GM23338 (cell line): ENCODE data around the gene RBP5.

ENCODE experiments used
- CREB1 ChIP-seq: fragments of 250-450 bp; sonication (Bioruptor Pico); IDR thresholded peaks from 2 replicates; pipeline ENCODE4 v1.5.0; 2020; ENCODE audit warnings: low read depth, mild to moderate bottlenecking, moderate library complexity
- EZH2 ChIP-seq: fragments of 200-600 bp; sonication (generic); IDR thresholded peaks from one replicate; pipeline ENCODE4 v1.8.0; 2017; ENCODE audit warnings: antibody characterized with exemption, mild to moderate bottlenecking, low read depth; ENCODE audit not compliant: unreplicated experiment
- TF ChIP-seq, protein P1 (sequence below), 2 experiments: fragments of 200-600 bp in 1 of 2; sonication (generic) in 1 of 2; conservative IDR thresholded peaks; 2 replicates each; pipeline versions ENCODE4 v1.5.1 to v1.6.1; 2016 to 2017; ENCODE audit warnings: antibody characterized with exemption in 2 of 2, low read depth in 2 of 2, mild to moderate bottlenecking in 2 of 2, moderate library complexity in 1 of 2
- TF ChIP-seq, protein P2 (sequence below): IDR thresholded peaks from one replicate; pipeline ENCODE4 v1.6.1; 2018; ENCODE audit warnings: antibody characterized with exemption; ENCODE audit not compliant: unreplicated experiment

DNA sequence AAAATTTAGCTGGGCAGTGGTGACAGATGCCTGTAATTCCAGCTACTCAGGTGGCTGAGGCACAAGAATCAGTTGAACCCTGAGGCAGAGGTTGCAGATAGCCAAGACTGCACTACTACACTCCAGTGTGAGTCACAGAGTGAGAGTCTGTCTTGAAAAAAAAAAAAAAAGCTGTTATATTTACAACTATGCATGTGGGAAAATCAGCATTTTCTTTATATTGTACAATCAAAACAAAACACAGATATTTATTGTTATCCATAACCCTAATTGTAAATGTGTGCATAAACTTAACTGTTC lies 48.9 kb downstream of the RBP5 start:
- TF ChIP-seq, protein P1, sequence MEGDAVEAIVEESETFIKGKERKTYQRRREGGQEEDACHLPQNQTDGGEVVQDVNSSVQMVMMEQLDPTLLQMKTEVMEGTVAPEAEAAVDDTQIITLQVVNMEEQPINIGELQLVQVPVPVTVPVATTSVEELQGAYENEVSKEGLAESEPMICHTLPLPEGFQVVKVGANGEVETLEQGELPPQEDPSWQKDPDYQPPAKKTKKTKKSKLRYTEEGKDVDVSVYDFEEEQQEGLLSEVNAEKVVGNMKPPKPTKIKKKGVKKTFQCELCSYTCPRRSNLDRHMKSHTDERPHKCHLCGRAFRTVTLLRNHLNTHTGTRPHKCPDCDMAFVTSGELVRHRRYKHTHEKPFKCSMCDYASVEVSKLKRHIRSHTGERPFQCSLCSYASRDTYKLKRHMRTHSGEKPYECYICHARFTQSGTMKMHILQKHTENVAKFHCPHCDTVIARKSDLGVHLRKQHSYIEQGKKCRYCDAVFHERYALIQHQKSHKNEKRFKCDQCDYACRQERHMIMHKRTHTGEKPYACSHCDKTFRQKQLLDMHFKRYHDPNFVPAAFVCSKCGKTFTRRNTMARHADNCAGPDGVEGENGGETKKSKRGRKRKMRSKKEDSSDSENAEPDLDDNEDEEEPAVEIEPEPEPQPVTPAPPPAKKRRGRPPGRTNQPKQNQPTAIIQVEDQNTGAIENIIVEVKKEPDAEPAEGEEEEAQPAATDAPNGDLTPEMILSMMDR (conservative IDR thresholded peaks at IDR 0.05; ENCODE audit: low read depth in 2 of 2), result no peak
- TF ChIP-seq CREB1 (CRISPR knock-in tag), result no peak
- no peak for TF ChIP-seq EZH2
- TF ChIP-seq, protein P2, sequence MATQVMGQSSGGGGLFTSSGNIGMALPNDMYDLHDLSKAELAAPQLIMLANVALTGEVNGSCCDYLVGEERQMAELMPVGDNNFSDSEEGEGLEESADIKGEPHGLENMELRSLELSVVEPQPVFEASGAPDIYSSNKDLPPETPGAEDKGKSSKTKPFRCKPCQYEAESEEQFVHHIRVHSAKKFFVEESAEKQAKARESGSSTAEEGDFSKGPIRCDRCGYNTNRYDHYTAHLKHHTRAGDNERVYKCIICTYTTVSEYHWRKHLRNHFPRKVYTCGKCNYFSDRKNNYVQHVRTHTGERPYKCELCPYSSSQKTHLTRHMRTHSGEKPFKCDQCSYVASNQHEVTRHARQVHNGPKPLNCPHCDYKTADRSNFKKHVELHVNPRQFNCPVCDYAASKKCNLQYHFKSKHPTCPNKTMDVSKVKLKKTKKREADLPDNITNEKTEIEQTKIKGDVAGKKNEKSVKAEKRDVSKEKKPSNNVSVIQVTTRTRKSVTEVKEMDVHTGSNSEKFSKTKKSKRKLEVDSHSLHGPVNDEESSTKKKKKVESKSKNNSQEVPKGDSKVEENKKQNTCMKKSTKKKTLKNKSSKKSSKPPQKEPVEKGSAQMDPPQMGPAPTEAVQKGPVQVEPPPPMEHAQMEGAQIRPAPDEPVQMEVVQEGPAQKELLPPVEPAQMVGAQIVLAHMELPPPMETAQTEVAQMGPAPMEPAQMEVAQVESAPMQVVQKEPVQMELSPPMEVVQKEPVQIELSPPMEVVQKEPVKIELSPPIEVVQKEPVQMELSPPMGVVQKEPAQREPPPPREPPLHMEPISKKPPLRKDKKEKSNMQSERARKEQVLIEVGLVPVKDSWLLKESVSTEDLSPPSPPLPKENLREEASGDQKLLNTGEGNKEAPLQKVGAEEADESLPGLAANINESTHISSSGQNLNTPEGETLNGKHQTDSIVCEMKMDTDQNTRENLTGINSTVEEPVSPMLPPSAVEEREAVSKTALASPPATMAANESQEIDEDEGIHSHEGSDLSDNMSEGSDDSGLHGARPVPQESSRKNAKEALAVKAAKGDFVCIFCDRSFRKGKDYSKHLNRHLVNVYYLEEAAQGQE, result no peak
